Measurements from ENCODE around the gene ABHD14A.

Gene ABHD14A

DNA sequence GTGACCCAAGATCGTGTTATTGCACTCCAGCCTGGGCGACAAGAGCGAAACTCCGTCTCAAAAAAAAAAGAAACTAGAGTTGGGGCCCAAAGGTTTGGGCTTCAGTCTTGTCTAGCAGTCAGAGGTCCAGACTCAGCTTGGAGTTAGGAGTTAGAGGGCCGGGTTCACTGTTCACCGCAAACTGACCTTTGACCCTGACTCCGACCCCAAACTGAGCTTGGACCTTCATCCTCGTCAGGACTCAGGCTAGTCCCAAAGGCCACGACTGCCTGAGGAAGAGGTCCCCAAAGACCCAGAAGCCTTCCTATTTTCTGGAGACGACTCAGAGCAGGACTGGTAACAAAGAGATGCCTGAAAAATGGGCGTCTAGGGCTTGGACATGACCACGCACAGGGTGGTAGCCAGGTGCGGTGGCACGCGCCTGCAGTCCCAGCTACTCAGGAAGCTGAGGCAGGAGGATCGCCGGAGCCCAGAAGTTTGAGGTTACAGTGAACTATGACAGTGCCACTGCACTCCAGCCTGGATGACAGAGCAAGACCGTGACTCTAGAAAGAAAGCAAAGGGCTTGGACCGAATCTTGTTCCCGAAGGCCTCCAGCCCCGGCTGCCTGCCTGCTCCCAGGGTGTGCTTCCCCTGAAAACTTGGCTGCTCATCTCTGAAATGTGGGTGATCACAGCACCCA lies 43.6 kb downstream of the ABHD14A start:
- no peak for DNase-seq (ENCODE audit: low read depth in 2 of 2)

DNA sequence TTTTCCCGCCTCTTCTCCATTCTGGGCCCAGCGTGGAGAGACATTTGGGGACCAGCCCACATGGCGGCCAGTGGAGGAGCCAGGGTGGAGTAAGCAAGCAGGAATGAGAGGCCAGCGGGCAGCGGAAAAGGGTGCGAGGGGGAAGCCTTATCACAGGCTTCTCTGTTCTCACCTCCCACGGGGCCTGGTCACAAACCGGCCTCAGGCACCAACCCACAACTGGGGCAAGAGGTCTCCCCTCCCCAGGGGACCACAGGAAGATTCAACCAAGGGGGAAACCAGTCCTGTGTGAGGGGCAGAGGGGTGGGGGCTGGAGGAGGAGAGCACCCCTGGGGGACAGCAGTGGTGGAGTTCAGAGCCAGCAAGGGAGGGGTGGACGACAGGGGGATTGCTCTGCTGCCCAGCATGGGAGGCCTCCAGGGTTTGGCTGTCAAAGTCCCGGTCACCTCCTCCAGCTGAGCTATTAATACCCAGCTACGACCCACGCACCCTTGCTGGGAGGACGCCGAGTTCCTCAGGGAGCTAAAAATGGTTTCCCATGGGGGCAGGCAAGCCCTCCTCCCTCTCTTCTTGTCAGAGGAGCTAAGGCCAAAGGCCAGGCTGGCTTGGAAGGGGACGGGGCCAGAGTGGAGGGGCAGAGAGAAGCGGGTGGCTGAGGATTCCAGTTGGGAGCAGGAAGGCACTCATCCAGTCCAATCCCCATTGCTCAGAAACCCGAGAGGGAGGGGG lies 44.7 kb downstream of the ABHD14A start:
- no peak for DNase-seq (ENCODE audit: low read depth in 2 of 2)

DNA sequence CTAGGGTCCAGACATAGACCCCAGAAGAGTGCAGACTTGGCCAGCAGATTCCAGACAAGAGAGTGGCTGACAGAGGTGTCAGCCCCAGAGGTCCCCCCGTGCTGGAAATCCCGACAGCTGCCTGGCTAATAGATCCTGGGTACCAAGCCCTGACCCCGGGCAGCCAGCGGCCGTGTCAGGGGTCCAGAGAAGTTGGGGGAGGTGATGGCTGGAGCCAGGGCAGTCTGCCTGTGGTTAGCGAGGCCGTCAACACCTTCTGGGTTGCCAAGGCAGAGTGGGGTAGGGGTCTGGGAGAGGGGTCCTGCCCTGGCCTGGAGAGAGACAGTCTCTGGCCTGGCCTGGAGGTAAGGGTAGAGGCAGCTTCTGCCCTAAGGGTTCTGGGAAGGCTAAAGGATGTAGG lies 45.9 kb downstream of the ABHD14A start:
- no peak for DNase-seq (ENCODE audit: low read depth in 2 of 2)

DNA sequence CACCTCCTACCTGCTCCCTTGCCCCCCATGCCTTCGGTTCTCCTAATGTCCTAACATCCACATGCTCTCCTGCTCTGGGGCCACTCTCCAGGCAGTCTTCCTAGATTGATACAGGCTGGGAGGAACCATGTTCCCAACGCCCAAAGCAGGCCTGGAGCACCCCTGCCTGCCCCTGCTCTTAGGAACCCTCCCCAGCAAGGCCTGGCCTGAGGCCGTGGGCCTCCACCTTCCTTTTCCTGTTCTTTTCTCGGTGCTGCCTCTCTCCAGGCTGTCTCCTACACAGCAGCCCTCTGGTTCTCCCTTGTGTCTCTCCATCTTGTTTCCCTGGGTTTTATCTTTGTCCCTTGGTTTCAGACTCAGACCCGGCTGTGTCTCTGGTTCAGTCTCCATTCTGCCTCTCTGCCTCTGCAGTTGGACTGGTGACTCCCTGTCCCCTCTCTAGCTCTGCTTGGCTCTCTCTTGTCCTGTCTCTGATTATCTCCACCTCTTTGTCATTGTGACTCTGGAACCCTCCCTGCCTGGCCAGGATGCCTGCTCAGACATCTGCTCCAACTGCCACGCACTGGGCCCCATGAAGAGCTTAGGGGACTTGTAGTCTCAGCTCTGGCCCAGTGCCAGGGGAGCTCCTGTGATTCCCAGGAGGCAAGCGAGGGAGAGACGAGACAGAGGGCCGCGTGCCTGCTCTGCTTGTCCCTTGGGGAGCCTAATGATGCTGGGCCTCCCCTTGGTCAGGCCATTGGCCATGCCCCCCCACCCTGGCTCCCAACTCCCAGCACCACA lies 46.8 kb downstream of the ABHD14A start:
- no peak for DNase-seq (ENCODE audit: low read depth in 2 of 2)

DNA sequence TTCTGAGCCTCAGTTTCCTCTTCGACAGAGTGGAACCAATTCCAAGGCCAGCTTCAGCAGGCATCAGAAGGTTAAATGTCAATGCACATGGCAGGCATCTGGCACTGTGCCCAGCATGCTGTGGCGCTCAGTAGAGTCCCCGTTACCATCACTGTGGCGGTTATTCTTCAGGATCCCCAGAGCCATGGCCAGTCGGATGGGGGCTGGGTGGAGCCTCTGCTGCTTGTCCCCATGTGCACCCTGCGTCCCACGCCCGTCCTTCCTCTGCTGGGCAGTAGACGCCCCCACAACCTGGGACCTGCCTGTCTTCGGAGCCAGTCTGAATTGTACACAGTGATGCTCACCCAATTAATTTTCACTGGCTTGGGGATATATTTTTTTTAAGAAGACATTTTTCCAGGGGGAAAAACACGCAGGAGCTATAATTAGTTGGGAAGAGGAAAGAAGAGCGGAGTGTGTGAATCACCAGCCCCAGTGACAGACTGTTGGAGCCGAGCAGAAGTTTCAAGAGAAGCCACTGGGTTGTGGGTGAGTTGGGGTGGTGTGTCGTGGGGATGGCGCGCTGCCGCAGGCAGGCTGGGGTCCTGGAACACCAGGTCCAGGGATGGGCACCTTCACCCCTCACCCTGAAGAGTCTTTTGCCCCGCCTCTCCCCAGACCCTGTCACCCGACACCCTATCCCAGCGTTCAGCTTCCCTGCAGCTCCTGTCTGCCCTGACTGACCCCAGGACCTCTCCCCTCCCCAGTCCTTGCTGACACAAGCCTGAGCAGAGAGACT lies 47.6 kb downstream of the ABHD14A start:
- DNase-seq (ENCODE audit: low read depth in 2 of 2): no peak

DNA sequence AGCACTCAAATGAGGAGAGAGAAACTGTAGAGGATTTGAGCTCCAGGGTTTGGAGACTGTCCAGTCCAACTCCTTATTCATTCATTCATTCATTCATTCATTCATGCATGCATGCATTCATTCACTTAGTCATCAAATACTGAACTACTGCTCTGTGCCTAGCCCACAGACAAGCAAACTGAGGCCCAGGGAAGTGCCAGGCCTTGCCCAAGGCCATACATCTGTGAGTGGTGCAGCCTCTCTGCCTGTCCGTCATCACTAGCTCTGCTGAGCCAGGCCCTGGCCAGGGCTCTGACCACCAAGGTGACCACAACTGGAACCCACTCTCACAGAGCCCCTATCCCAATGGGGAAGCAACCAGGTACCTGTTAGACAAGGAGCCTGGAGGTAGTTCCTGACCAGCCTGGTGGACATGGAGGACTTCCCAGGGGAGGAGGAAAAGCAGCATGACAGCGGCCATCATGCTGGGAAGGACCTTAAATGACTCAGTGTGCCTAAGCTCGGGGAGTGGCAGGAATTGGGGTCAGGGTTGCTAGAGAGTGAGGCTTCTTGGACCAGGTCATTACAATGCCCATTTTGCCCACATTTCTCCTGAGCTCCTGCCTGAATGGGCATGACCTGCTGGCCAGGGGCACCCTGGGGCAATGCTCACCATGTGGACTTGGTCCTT lies 48.4 kb downstream of the ABHD14A start:
- DNase-seq (ENCODE audit: low read depth in 2 of 2): no peak

DNA sequence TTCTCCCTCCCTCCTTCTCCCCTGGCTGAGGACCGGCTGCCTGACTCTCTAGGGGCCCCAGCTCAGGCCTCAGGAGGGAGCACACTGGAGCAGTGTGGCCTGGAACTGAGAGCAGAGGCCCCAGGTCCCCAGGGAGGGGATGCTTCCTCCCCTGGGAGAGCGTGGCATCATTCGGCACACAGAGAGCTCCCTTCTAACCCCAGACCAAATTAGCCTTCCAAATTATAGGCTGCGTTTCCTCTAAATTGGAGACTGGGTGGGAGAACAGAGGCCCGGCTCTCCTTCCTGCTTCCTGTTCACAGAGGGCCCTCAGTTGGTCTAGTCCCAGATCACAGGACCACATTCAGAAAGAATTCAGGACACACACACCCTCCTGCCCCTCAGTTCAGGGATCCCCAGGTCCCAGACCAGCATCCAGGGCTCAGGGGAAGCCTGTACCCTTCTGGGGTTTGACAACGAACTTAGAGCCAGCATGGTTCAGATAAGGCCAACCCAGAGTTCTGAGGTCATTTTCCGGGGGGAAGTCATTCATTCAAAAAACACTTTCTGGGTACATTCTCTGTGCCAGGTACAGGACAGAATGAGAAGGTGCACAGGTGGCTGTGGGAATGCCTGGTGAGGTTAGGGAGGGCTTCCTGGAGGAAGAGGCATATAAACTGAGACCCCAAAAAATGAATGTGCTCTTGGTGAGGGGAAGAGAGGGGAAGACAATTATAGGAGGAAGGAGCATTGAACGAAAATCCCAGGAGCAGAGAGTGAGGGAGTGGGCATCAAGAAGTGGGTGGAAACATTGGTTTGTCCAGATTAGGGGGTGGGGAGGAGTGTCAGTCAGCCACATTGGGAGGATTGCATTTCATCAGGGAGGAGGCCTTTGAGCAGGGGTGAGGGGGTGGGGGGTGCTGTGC lies 49.2 kb downstream of the ABHD14A start:
- DNase-seq (ENCODE audit: low read depth in 2 of 2): no peak

DNA sequence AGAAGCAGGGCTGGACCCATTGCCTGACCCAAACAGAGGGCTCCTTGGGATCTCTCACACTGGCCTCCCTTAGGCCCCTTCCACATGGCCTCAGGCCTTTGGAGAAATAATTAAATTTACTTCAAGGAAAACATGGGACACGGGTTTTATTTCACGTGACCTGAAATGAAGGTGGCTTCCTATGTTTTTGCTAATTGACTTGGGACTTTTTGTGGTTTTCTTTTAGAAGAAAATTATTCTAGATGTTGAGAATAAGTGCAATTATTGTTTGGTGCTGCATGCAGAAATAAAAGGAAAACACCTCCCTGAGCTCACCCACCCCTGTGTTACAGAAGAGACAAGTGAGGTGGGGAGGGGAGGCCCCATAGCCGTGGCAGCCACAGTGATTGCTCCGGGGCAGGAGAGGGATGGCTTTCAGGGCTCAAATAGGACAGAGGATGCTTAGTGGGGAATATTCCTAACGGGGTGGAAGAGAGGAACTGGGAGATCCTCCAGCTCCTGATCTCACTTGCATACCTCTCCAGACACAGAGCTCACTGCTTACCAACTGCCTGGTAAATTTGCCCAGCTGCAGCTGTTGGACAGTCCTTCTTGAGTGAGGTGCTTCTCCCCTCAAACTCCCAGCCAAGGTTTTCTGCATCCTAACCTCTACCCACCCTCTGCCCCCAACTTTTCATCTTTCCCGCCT lies 50.0 kb downstream of the ABHD14A start:
- DNase-seq (ENCODE audit: low read depth in 2 of 2): no peak

DNA sequence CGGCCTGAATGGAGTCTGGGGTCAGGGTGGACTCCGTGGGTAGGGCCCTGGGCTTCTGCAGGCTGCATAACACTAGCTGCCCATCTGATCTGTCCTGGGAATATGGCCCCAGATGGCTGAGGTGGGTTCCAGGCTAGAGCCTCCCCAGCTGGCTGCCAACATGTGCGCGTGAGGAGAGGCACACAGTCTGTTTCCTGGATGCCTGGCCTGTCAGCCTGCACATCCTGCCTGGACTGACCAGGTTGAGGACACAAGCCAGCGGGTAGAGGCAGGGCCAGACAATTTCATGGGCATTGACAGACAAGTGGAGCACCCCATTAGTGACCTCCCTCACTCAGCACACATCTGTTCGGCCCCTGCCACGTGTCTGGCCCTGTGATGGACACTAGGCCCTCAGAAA lies 50.6 kb downstream of the ABHD14A start:
- no peak for DNase-seq (ENCODE audit: low read depth in 2 of 2)

DNA sequence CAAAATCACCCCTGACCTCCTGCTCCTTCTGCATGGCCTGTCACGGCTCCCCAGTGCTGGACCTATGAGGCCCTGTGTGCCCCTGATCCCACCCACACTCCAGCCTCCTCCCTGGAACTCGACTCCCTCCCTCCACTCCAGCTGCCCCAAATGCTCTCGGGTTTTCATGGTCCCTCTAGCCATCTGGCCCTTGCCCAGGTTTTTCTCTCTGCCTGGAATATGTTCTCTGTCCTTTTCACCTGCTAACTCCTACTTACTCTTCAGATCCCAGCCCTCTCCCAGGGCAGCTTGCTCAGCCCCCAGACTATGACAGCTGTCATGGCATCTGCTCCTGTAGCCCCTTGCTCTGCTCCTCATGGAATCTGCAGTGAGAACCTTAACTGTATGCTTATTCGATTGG lies 51.2 kb downstream of the ABHD14A start:
- no peak for DNase-seq (ENCODE audit: low read depth in 2 of 2)

DNA sequence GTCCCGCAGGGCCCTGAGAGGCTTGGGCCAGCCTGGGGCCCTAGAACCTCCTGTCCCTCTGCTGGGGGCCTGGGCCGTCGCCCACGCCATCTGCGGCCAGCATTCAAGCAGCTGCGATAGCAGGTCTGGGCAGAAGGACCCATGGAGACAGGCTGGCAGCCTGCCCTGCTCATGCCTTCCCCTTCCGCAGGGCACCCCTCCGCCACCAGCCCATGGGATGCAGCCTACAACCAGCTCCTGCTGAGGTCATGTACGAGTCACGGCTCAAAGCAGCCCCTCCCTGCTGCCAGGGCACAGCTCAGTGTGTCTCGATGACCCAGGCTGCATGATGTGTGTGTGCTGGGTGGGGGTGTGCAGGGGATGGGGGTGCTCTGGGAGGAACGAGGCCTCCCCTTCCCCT lies 53.7 kb downstream of the ABHD14A start:
- DNase-seq (ENCODE audit: low read depth in 2 of 2): no peak

DNA sequence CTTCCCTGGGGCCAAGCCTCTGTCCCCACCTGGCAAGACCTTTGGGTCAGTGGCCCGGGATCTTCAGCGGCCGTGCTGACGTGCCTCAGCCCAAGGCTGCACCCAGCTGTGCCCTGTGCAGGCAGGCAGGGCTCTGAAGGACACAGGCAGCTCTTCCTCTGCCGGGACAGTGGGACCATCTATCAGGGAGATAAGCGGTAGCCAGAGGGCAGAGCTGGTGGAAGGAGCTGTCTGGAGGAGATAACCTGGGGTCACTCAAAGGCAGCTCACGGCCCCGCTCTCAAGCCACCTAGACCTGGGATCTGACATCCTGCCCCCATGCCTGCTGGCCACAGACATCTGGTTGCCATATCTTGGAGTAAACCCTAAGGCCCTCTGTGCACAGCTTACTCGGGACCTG lies 54.2 kb downstream of the ABHD14A start:
- no peak for DNase-seq (ENCODE audit: low read depth in 2 of 2)

DNA sequence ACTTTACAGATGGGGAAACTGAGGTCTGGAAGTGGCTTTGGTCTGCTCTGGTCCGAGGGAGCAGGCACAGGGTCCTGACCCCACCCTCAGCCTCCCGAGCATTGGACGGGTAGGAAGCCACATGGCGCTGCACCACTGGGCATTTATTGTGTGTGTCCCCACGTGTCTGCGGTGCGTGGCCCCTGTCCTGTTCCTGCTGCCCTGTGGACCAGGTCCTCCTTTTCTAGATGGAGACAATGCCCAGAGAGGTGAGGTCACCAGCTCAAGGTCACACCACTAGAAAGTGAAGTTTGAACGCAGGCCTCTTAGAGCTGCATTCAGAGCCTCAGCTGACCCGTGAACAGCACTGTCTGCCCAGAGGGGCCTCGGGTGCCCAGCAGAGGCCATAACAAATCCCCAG lies 54.7 kb downstream of the ABHD14A start:
- DNase-seq (ENCODE audit: low read depth in 2 of 2): no peak
